AG04449 (cell line): ENCODE data around the gene TMEM174.
A peak's percentile ranks its signal among the peaks of the same experiment; 100 is the strongest.

ENCODE experiments used
- CTCF ChIA-PET: fragments of 350-600 bp; formaldehyde crosslinking; extraction: SDS; loops from one replicate; lab custom pipeline; 2021; ENCODE audit warnings: antibody characterized with exemption; lab: Yijun Ruan, JAX
- POLR2A ChIA-PET: fragments of 400-600, 350-600 bp; formaldehyde crosslinking; extraction: SDS; loops from one replicate; lab custom pipeline; 2020; ENCODE audit warnings: antibody characterized with exemption, inconsistent platforms; lab: Yijun Ruan, JAX
- DNase-seq: peaks from one replicate; pipeline ENCODE4 v3.0.0-alpha.2; 2010; ENCODE audit warnings: low read depth, low spot score
- H3K4me3 ChIP-seq: 2 replicates; pipeline ENCODE4 v1.5.1; 2011; ENCODE audit warnings: low read depth, mild to moderate bottlenecking, control low read depth, low read length
- TF ChIP-seq, protein P1 (sequence below): IDR thresholded peaks from one replicate; pipeline ENCODE4 v1.5.1; 2011; ENCODE audit warnings: mild to moderate bottlenecking, moderate library complexity, low read length, control low read depth, inconsistent platforms; ENCODE audit not compliant: insufficient read depth; ENCODE audit errors: missing control alignments

TMEM174 gene

DNA sequence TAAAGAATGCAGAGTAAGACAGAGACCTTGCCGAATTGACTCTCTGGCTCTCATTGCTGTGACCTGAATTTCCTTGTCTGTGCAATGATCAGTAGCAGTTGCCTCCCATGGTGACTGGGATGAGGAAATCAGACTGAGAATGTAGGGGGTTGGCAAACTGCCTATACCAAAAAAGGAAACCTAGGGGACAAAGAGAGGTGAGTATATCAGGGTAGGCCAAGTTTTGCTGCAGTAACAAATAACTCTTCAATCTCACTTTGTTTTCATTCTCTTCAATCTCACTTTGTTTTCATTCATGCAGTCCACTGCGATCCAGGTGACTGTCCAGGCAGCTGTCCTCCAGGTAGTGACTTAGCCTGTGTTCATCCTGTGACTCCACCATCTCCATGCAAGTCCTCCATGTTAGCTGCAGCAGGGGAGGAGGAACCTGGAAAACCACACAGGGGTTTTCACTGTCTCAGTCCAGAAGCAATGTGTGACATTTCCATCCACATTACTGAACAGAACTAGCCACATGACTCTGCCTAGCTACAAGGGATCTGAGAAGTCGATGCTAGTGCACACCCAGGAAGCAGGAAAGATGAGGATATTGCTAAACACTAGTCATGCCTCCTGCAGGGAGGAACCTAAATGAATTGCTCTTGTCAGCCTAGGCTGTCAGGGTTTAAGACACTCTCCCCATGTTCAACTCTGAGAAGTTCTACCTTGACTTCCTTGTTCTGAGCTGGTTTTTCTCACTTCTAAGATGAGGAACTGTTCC is 26.0 kb downstream of the TMEM174 start:
- ChIA-PET CTCF (interaction anchor here (1.0 to 11.4 kb wide), 4 partner anchors 9 to 16 kb away, joined by 3 to 142 read pairs (median 4); no protein-coding TSS in a partner anchor), POLR2A (no interaction called here)
- DNase-seq = no peak
- H3K4me3 ChIP-seq = no peak overlapping the region
- TF ChIP-seq, protein P1, sequence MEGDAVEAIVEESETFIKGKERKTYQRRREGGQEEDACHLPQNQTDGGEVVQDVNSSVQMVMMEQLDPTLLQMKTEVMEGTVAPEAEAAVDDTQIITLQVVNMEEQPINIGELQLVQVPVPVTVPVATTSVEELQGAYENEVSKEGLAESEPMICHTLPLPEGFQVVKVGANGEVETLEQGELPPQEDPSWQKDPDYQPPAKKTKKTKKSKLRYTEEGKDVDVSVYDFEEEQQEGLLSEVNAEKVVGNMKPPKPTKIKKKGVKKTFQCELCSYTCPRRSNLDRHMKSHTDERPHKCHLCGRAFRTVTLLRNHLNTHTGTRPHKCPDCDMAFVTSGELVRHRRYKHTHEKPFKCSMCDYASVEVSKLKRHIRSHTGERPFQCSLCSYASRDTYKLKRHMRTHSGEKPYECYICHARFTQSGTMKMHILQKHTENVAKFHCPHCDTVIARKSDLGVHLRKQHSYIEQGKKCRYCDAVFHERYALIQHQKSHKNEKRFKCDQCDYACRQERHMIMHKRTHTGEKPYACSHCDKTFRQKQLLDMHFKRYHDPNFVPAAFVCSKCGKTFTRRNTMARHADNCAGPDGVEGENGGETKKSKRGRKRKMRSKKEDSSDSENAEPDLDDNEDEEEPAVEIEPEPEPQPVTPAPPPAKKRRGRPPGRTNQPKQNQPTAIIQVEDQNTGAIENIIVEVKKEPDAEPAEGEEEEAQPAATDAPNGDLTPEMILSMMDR = no peak

DNA sequence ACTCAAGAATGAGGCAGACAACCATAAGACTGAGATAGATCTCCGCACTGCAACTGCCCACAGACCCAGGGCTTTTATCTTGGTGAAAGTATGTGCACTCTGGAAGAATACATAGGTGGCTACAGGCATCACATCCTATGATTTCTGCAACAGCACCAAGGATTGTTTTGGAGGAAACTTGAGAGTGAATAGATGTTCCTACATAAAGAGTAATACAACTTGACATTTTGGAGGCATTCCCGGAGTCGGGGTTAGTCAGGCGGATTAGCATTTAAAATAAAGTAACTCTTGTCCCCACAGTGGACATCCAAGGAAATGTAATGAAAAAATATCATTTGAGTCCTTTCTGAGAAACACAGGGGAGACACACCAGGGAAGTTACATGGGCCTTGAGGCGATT is 26.7 kb downstream of the TMEM174 start:
- CTCF ChIA-PET = interaction anchor here (0.9 to 11.4 kb wide), 6 partner anchors 8 to 16 kb away, joined by 3 to 142 read pairs (median 4); no protein-coding TSS in a partner anchor

DNA sequence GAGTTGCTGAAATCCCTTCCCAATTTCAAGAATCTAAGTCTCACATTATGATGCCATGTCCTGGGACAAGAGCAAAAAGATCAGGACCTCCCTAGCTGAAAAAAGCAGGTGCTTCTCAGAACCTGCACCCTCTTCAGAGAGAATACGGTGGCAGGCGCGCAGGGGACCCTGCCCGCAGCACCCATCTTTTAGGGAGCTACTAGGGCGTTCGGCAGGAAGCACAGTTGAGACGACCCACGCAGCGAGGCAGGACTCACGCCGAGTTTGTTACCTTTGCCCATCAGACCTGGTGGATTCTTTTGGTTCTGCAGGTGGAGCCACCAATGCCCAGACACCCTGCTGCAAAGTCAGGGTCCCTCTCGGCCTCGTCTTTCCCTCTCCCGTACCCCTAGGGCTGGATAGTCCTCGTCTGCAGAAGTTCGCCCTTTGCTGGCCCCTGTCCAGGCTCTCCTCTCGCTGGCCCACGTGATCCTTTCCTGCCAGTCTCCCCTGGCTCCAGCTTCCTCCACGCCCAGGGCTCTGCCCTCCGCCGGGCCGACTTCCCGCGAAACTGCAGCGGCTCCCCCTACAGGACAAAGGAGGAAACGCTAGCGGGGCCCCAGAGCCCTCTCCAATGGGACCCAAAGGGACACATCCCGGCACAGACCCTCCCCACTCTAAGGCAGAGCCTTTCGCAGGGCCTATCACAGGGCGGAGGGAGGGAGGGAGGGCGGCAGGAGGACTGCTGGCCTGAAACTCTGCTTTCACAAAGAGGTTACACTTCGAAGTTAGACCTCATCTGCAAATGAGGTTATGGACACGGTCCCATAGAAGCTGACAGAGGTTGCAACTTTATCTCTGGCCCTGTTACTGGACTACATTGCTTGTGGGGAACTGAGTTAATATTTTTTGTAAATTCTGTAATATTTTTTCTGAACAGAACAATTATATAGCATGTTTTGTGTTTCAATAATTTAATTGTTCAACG is 28.8 kb downstream of the TMEM174 start:
- POLR2A ChIA-PET = no interaction called here
- CTCF ChIA-PET = interaction anchor here (0.6 to 11.4 kb wide), 45 partner anchors 8 to 272 kb away, joined by 3 to 142 read pairs (median 3); partner anchors contain the start of gene FCHO2
- no peak for DNase-seq
- peak overlapping the region; percentile 8; the same call in 1 of the 2 replicates for H3K4me3 ChIP-seq
- TF ChIP-seq, protein P1 = peak; percentile 91

More for the DNA sequence above, 26.7 kb downstream of the TMEM174 start:
- H3K4me3 ChIP-seq = no peak overlapping the region
- POLR2A ChIA-PET = no interaction called here
- TF ChIP-seq, protein P1 = no peak
- no peak for DNase-seq

DNA sequence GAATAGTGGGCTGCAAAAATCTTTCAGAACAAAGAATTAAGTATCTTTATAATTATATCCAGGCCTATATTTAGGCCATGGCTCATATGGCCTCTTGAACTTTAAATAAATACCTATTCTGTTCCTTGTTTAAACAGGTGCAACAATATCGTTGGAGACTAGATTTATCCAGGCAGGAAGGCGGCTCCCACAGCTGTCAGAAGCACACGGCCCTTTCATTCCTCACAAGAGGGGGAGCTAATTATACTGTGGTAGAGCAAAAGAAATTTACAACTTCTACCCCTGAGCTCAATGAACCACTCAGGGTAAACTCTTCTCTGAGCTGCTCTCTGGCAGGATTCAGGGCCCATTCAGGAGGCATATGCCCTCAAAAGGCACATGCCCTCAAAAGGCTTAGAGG is 31.3 kb downstream of the TMEM174 start:
- ChIA-PET POLR2A (no interaction called here), CTCF (interaction anchor here (1.1 to 11.4 kb wide), 9 partner anchors 11 to 284 kb away, joined by 3 to 142 read pairs (median 5); no protein-coding TSS in a partner anchor)
- DNase-seq = no peak
- TF ChIP-seq, protein P1 = no peak
- H3K4me3 ChIP-seq = no peak overlapping the region

DNA sequence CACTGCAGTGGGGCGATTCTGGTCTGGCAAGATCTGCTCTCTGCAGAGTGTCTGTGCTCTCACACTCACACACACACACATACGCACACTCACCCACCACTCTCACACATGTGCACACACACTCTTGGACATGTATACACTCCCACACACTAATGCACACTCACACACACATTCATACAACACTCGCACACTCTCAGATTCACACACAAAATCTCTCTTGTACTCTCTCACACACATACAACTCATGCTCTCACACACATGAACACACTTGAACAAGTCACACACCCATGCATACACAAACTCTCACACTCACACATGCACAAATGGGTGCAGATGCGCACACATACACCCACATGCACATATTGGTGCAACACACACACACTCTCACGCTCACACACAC is 31.7 kb downstream of the TMEM174 start:
- H3K4me3 ChIP-seq = no peak overlapping the region
- CTCF ChIA-PET = interaction anchor here (1.3 to 11.4 kb wide), 5 partner anchors 10 to 247 kb away, joined by 4 to 142 read pairs (median 5); no protein-coding TSS in a partner anchor
- no peak for DNase-seq
- POLR2A ChIA-PET = no interaction called here
- TF ChIP-seq, protein P1 = no peak
